Upper lobe of right lung (tissue), 1 donor: Measurements from ENCODE around the gene PRKCZ. TPM values are rescaled to one million over a fixed set of nuclear protein-coding genes. Genes with fewer than 3 reads are reported as not detected.

Experiments used
- ATAC-seq: fragments of 200-7000 bp; cut with Tn5 transposase; one replicate; pipeline ENCODE4 v1.9.1; 2020; ENCODE audit warnings: mild to moderate bottlenecking, moderate library complexity
- DNase-seq: peaks from one replicate; pipeline ENCODE4 v3.0.0-alpha.2; 2020
- H3K27ac ChIP-seq: fragments of 200-600 bp; one replicate; pipeline ENCODE4 v1.8.0; 2022
- H3K27me3 ChIP-seq: fragments of 200-600 bp; one replicate; pipeline ENCODE4 v1.8.0; 2022; ENCODE audit warnings: mild to moderate bottlenecking
- H3K36me3 ChIP-seq: fragments of 200-600 bp; one replicate; pipeline ENCODE4 v1.8.0; 2022
- H3K4me1 ChIP-seq: fragments of 200-600 bp; one replicate; pipeline ENCODE4 v1.8.0; 2022
- H3K4me3 ChIP-seq: fragments of 200-600 bp; one replicate; pipeline ENCODE4 v1.8.0; 2022; ENCODE audit warnings: mild to moderate bottlenecking
- H3K9me3 ChIP-seq: fragments of 200-600 bp; one replicate; pipeline ENCODE4 v1.8.0; 2022
- intact Hi-C: fragments of 100-400 bp; cut with DNase I; formaldehyde crosslinking; loops from one replicate; pipeline ENCODE4 v1.11.0; 2022
- total RNA-seq: library from RNA; stranded (reverse); fragmentation: NEBNext Ultra II Directional; extraction: Animal tissue kit (Norgen Biotek cat#: 25700); gene quantifications from one replicate; pipeline ENCODE4 v1.2.1, GENCODE V29; 2021
- TF ChIP-seq, protein P1 (sequence below): fragments of 200-600 bp; IDR thresholded peaks from one replicate; pipeline ENCODE4 v1.8.0; 2022; ENCODE audit warnings: antibody characterized with exemption
- donor health status: DM: no; HTN: yes; CAD: no; lungs with severe emphysema.

The PRKCZ gene
- total RNA-seq, 1 donor from 2014 or later = 121 TPM

DNA sequence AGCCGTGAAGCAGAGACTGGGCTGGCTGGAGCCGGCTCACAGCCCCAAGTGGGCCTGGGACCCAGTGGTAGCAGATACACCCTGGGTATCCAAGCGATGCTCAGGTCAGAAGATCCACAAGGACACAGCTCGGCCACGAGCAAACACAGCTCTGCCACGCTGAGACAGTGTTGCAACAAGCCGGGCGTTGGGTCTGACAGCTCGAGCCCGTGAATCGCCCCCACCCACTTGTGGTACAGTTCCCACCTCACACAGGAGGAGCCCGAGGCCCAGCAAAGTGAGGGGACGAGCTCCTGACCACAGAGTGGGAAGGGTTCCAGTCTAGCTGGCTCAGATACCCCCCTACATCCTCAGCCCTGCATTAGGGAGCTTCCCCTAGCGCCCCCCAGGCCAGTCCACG is 8.9 kb upstream of the PRKCZ start:
- H3K27me3 ChIP-seq = no peaks in the 10 kb centered on the region
- no peak overlapping the region for H3K27ac ChIP-seq
- DNase-seq = no peak
- intact Hi-C loops = no loop called here
- no peaks in the 10 kb centered on the region for H3K9me3 ChIP-seq
- H3K4me3 ChIP-seq = no peak overlapping the region
- H3K36me3 ChIP-seq = no peaks in the 10 kb centered on the region
- ATAC-seq = no peak
- TF ChIP-seq, protein P1, sequence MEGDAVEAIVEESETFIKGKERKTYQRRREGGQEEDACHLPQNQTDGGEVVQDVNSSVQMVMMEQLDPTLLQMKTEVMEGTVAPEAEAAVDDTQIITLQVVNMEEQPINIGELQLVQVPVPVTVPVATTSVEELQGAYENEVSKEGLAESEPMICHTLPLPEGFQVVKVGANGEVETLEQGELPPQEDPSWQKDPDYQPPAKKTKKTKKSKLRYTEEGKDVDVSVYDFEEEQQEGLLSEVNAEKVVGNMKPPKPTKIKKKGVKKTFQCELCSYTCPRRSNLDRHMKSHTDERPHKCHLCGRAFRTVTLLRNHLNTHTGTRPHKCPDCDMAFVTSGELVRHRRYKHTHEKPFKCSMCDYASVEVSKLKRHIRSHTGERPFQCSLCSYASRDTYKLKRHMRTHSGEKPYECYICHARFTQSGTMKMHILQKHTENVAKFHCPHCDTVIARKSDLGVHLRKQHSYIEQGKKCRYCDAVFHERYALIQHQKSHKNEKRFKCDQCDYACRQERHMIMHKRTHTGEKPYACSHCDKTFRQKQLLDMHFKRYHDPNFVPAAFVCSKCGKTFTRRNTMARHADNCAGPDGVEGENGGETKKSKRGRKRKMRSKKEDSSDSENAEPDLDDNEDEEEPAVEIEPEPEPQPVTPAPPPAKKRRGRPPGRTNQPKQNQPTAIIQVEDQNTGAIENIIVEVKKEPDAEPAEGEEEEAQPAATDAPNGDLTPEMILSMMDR = no peak
- H3K4me1 ChIP-seq = peaks cover 18% of the 10 kb centered on the region

DNA sequence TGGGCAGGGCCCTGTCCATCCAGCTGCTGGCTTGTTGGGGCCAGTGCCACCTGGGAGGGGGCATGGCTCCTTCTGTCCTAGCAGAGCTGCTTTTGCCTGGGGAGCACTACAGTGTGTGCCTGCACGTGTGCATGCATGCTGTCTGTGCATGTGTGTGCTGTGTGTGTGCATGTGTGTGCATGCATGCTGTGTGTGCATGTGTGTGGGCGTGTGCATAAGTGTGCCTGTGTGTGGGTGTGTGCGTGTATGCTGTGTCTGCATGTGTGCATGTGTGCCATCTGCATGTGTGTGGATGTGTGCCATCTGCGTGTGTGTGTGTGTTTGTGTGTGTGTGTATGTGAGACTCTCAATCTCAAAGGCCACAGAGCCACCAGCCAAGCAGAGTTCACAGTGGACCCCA is 8.3 kb upstream of the PRKCZ start:
- no peaks in the 10 kb centered on the region for H3K27me3 ChIP-seq
- H3K27ac ChIP-seq = no peak overlapping the region
- no peak for DNase-seq
- TF ChIP-seq, protein P1 = no peak
- peaks cover 21% of the 10 kb centered on the region for H3K4me1 ChIP-seq
- H3K4me3 ChIP-seq = no peak overlapping the region
- intact Hi-C loops = no loop called here
- no peak for ATAC-seq
- H3K9me3 ChIP-seq = no peaks in the 10 kb centered on the region
- no peaks in the 10 kb centered on the region for H3K36me3 ChIP-seq

DNA sequence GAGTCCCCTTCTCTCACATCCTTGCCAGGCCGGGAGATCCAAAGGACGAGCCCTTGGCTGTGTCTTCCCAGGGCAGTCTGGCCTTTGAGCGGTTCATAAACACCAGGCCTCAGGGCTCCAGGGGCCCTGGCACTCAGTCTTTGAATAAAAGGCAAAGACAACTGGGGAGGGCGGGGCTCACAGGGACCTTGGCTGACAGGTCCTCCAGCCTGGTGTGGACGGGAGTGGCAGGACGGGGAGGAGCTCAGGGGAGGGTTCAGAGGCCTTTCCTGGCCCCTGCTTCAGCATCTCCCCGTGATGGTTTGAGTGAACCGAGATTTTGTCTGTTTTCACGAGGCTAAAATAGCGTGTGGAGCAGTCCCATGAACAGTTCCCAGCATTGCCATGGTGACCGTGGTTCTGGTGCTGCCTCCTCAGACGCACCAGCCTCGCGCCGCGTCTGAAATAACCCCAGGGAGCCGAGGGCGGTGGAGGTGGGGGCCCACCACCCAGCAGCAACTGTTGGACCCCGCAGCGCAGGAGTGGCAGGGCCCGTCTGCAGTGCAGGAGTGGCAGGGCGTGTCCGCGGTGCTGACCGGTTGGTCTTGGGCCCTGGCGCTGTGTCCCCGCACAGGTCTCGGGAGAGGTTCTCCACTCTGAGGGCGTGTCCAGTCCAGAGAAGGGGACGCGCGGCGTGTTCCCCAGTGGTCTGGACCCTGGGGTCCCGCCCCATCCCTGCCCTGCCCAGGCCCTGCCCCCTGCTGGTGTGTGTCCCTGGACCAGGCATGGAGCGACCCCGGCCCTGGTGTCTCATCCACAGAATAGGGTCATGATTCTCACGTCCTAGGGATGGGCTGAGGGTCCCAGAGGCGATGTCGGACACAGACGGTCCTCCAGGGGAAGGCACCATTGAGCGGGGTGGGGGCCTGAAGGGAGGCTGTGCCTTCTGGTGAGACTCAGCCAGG is 7.1 kb upstream of the PRKCZ start:
- no peak overlapping the region for H3K4me3 ChIP-seq
- H3K36me3 ChIP-seq = no peaks in the 10 kb centered on the region
- H3K4me1 ChIP-seq = peaks cover 21% of the 10 kb centered on the region
- no peak overlapping the region for H3K27ac ChIP-seq
- DNase-seq (no peak), ATAC-seq (no peak)
- peaks cover 3% of the 10 kb centered on the region for H3K27me3 ChIP-seq
- H3K9me3 ChIP-seq = no peaks in the 10 kb centered on the region
- intact Hi-C loops = no loop called here
- TF ChIP-seq, protein P1 = no peak

DNA sequence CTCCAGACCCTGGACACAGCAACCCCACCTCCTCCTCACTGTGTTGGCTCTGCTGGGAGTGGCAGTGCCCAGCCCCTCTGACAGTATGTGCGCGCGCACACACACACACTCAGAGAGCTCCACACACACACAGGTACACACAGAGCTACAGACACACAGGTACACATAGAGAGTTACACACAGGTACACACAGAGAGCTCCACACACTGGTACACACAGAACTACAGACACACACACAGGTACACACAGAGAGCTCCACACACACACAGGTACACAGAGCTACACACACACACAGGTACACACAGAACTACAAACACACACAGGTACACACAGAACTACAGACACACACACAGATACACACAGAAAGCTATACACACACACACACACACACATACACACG is 6.3 kb upstream of the PRKCZ start:
- peaks cover 21% of the 10 kb centered on the region for H3K4me1 ChIP-seq
- H3K27me3 ChIP-seq = peaks cover 3% of the 10 kb centered on the region
- H3K36me3 ChIP-seq = no peaks in the 10 kb centered on the region
- TF ChIP-seq, protein P1 = no peak
- no peaks in the 10 kb centered on the region for H3K9me3 ChIP-seq
- intact Hi-C loops = no loop called here
- DNase-seq (no peak), ATAC-seq (no peak)
- H3K4me3 ChIP-seq = no peak overlapping the region
- no peak overlapping the region for H3K27ac ChIP-seq

DNA sequence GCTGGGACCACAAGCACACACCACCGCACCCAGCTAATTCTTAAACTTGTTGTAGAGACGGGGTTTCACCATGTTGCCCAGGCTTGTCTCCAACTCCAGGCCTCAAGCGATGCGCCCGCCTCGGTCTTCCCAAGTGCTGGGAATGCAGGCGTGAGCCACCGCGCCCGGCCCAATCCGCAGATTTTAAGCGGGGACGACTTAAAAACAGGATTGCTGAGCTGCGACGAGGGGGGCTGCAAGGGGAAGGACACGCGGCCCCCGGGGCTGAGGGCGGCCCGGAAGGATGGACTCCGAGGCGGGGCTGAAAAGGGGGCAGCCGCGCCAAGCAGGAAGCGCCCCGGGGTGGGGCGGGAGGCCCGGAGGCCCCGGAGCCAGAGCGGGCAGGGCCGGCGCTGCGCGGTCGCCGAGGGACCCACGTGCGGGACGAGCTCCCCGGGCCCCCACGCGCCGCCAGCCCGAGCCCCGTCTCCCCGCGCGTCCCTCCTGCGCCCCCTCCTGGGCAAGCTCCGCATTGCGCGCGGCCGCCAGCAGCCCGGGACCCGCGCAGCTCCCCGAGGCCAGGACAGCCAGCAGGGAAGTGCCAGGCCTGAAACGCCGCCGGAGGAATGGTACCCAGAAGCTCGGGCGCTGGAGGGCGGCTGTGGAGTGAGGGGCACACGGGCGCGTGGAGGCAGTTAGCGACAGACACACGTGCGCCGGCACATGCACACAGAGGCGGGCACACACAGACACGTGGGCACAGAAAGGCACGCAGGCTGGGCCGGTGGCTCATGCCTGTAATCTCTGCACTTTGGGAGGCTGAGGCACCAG is 5.5 kb upstream of the PRKCZ start:
- TF ChIP-seq, protein P1 = peak; percentile 74
- peak overlapping the region; percentile 29 for H3K4me3 ChIP-seq
- ATAC-seq (peak; percentile 78), DNase-seq (peak; percentile 87)
- no peaks in the 10 kb centered on the region for H3K36me3 ChIP-seq
- H3K9me3 ChIP-seq = no peaks in the 10 kb centered on the region
- H3K4me1 ChIP-seq = peaks cover 27% of the 10 kb centered on the region
- peaks cover 3% of the 10 kb centered on the region for H3K27me3 ChIP-seq
- intact Hi-C loops = no loop called here
- H3K27ac ChIP-seq = no peak overlapping the region
